Measurements from ENCODE around the gene SPOCK1. TPM values are rescaled to one million over a fixed set of nuclear protein-coding genes. Genes with fewer than 3 reads are reported as not detected.

SPOCK1 gene
- polyA plus RNA-seq, 3 donors: 1.8 to 5.7 (median 2.1) TPM

DNA sequence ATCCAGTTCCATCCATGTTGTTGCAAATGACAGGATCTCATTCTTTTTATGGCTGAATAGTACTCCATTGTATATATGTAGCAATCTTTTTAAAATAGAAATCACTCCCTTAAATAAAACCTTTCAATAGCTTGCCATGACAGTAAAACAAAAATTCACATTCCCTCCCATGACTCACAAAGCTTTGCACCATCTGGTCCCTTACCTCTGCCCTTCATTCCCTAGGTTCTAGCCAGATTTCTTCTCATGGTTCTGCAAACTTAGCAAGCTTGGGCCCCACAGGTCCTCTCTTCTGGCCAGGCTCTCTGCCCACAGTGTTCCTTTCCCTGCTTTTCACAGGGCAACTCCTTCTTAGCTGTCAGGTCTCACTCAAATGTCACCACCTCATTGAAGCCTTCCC is 4.3 kb upstream of the SPOCK1 start:
- H3K4me3 Mint-ChIP-seq: no peak overlapping the region
- H3K9ac ChIP-seq (ENCODE audit: insufficient read depth, low read length, poor library complexity, severe bottlenecking): no peak overlapping the region
- peaks cover 5 to 7% of the 10 kb centered on the region in 2 donors for H3K4me1 ChIP-seq (ENCODE audit: control insufficient read depth in 1 of 2, insufficient read depth in 2 of 2, low read length in 2 of 2)
- peaks cover 5 to 6% of the 10 kb centered on the region in 2 donors for H3K27me3 ChIP-seq (ENCODE audit: control insufficient read depth in 2 of 2, insufficient read depth in 2 of 2, low read length in 2 of 2)
- no peak overlapping the region for H3K4me3 ChIP-seq (replicated peaks in 1 of 3; ENCODE audit: low read depth in 2 of 3, low read length in 3 of 3)
- intact Hi-C loops (cut with micrococcal nuclease): no loop called here
- peaks cover 0 to 3% (median 0%) of the 10 kb centered on the region in 7 donors for H3K9me3 Mint-ChIP-seq
- H3K27ac Mint-ChIP-seq: no peak overlapping the region
- H3K36me3 Mint-ChIP-seq: peaks cover 0 to 2% of the 10 kb centered on the region in 2 donors
- no peak overlapping the region for H2AFZ ChIP-seq (ENCODE audit: insufficient read depth, low read depth, low read length, poor library complexity, severe bottlenecking)
- H3K79me2 ChIP-seq (ENCODE audit: insufficient read depth, low read length): no peaks in the 10 kb centered on the region
- H4K20me1 ChIP-seq (ENCODE audit: insufficient read depth, low read length): no peaks in the 10 kb centered on the region
- no peaks in the 10 kb centered on the region for H3K36me3 ChIP-seq (replicated peaks in 1 of 2; ENCODE audit: control insufficient read depth in 1 of 2, insufficient read depth in 2 of 2, low read length in 2 of 2)
- no peak for DNase-seq
- H3K27me3 Mint-ChIP-seq (ENCODE audit: low read depth in 3 of 3): peaks cover 4 to 11% (median 9%) of the 10 kb centered on the region in 3 donors
- H3K4me1 Mint-ChIP-seq: peaks cover 2% of the 10 kb centered on the region
- H3K9me3 ChIP-seq (replicated peaks in 1 of 2; ENCODE audit: control insufficient read depth in 1 of 2, insufficient read depth in 1 of 2, low read length in 2 of 2): no peaks in the 10 kb centered on the region
- no peak overlapping the region for H3K4me2 ChIP-seq (replicated peaks; ENCODE audit: extremely low read depth, low read length, poor library complexity, severe bottlenecking)
- no peak for TF ChIP-seq CTCF (IDR thresholded peaks at IDR 0.05)
- H3K27ac ChIP-seq (ENCODE audit: low read depth in 1 of 2, low read length in 2 of 2): no peak overlapping the region

DNA sequence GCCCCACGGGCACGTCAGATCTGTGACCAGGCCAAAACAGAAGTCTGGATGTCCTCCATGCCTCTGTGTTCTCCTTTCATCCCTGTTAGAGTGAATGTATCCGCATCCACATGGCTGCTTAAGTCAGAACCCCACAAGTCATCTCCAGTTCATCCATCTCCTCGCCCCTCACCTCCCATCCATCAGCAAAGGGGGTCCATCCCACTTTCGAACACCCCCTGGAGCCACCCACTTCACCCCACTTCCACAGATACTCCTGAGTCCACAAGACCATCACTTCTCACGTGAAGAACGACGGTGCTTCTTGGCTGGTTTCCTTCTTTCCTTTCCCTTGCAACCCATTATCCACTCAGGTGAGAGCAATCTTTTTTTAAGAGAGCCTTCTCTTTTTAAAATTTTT is 3.5 kb upstream of the SPOCK1 start:
- H3K36me3 Mint-ChIP-seq: peaks cover 5 to 6% of the 10 kb centered on the region in 2 donors

More for the DNA sequence above, 3.5 kb upstream of the SPOCK1 start:
- H3K79me2 ChIP-seq (ENCODE audit: insufficient read depth, low read length): no peaks in the 10 kb centered on the region
- H3K4me3 ChIP-seq (replicated peaks in 1 of 3; ENCODE audit: low read depth in 2 of 3, low read length in 3 of 3): no peak overlapping the region
- no peak for TF ChIP-seq CTCF (IDR thresholded peaks at IDR 0.05)
- H3K36me3 ChIP-seq (replicated peaks in 1 of 2; ENCODE audit: control insufficient read depth in 1 of 2, insufficient read depth in 2 of 2, low read length in 2 of 2): no peaks in the 10 kb centered on the region
- 87% methylated on average over 5 of the region's 8 CpGs for WGBS (ENCODE audit: insufficient coverage)
- Mint-ChIP-seq H3K27me3 (ENCODE audit: low read depth in 3 of 3) (peaks cover 12 to 19% (median 16%) of the 10 kb centered on the region in 3 donors), H3K4me1 (peaks cover 2% of the 10 kb centered on the region), H3K27ac (no peak overlapping the region), H3K9me3 (peaks cover 0 to 9% (median 3%) of the 10 kb centered on the region in 7 donors), H3K4me3 (no peak overlapping the region)
- H4K20me1 ChIP-seq (ENCODE audit: insufficient read depth, low read length): no peaks in the 10 kb centered on the region
- peaks cover 0 to 6% of the 10 kb centered on the region in 2 donors for H3K9me3 ChIP-seq (replicated peaks in 1 of 2; ENCODE audit: control insufficient read depth in 1 of 2, insufficient read depth in 1 of 2, low read length in 2 of 2)
- intact Hi-C loops (cut with micrococcal nuclease): no loop called here
- no peak overlapping the region for H3K9ac ChIP-seq (ENCODE audit: insufficient read depth, low read length, poor library complexity, severe bottlenecking)
- H3K4me2 ChIP-seq (replicated peaks; ENCODE audit: extremely low read depth, low read length, poor library complexity, severe bottlenecking): no peak overlapping the region
- peaks cover 5 to 12% of the 10 kb centered on the region in 2 donors for H3K4me1 ChIP-seq (ENCODE audit: control insufficient read depth in 1 of 2, insufficient read depth in 2 of 2, low read length in 2 of 2)
- peaks cover 12 to 13% of the 10 kb centered on the region in 2 donors for H3K27me3 ChIP-seq (ENCODE audit: control insufficient read depth in 2 of 2, insufficient read depth in 2 of 2, low read length in 2 of 2)
- no peak overlapping the region for H3K27ac ChIP-seq (ENCODE audit: low read depth in 1 of 2, low read length in 2 of 2)
- no peak overlapping the region for H2AFZ ChIP-seq (ENCODE audit: insufficient read depth, low read depth, low read length, poor library complexity, severe bottlenecking)
- DNase-seq: no peak
